ENCODE measurements around the gene SHLD3.
"Not testable (repeated sequence)": the region's sequence is repeated elsewhere in the genome, so short reads cannot be mapped to it uniquely, and the experiment has no call there.

The SHLD3 gene

GRCh38 chr5:65647941-65648340 lies 23.1 kb downstream of the SHLD3 start:
- no peak for TF ChIP-seq ZNF274 (IDR thresholded peaks at IDR 0.05; ENCODE audit: low read depth, low read length)
- H3K4me3 ChIP-seq (ENCODE audit: low read length), result no peak overlapping the region

GRCh38 chr5:65651144-65651543 lies 26.3 kb downstream of the SHLD3 start:
- no peak for TF ChIP-seq ZNF274 (IDR thresholded peaks at IDR 0.05; ENCODE audit: low read depth, low read length)
- H3K4me3 ChIP-seq (ENCODE audit: low read length), result no peak overlapping the region

GRCh38 chr5:65654713-65655112 lies 29.9 kb downstream of the SHLD3 start:
- no peak for TF ChIP-seq ZNF274 (IDR thresholded peaks at IDR 0.05; ENCODE audit: low read depth, low read length)

DNA sequence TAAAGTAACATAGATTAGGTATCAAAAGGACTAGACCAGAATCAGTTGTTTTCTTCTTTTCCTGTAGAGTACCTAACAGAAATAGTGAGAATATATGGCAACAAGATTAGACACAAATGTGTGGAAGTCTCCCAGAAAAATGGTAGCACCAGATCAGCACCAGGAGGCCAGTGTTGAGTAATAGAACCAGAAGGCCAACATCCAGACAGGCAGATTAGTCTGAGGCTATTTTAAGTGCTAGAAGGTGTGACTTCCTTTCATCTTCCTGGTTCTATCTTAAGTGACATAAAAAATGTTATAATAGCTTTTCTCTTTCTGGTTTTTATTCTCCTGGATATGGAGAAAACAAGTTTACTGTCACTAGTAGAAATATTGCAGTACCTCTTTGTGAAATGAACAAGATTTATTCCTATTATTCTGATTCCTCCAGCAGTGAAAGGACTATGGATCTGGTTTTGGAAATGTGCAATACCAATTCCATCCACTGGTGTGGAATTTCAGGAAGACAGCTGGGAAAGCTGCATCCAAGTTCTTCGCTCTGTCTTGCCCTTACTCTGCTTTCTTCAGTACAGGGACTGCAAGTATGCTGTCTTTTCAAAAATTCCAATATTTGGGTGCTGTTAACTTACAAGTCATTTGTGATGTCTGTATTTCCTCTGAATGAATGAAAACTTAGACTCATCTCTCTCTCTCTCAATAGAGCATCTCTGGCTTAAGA lies 39.1 kb downstream of the SHLD3 start:
- no peak for TF ChIP-seq ZNF274 (IDR thresholded peaks at IDR 0.05; ENCODE audit: low read depth, low read length)
- H3K4me3 ChIP-seq (ENCODE audit: low read length), result no peak overlapping the region

More at GRCh38 chr5:65654713-65655112, 29.9 kb downstream of the SHLD3 start:
- no peak overlapping the region for H3K4me3 ChIP-seq (ENCODE audit: low read length)

- no peak overlapping the region for H3K4me3 ChIP-seq (ENCODE audit: low read length)
- TF ChIP-seq ZNF274 (IDR thresholded peaks at IDR 0.05; ENCODE audit: low read depth, low read length), result no peak
These were observed 43.9 kb downstream of the SHLD3 start for GRCh38 chr5:65668696-65669095.

GRCh38 chr5:65672796-65673195 lies 48.0 kb downstream of the SHLD3 start:
- no peak for TF ChIP-seq ZNF274 (IDR thresholded peaks at IDR 0.05; ENCODE audit: low read depth, low read length)

GRCh38 chr5:65674749-65675148 lies 49.9 kb downstream of the SHLD3 start:
- TF ChIP-seq ZNF274 (IDR thresholded peaks at IDR 0.05; ENCODE audit: low read depth, low read length), result no peak
- H3K4me3 ChIP-seq (ENCODE audit: low read length), result no peak overlapping the region

More at GRCh38 chr5:65672796-65673195, 48.0 kb downstream of the SHLD3 start:
- H3K4me3 ChIP-seq (ENCODE audit: low read length), result no peak overlapping the region

GRCh38 chr5:65676056-65676455 lies 51.2 kb downstream of the SHLD3 start:
- H3K4me3 ChIP-seq (ENCODE audit: low read length), result not testable (repeated sequence)
